SK-N-SH (cell line): Measurements from ENCODE around the gene ESPL1.

Experiments
- CTCF ChIP-seq: fragments of 200-600 bp; sonication (generic); IDR thresholded peaks from 2 replicates; pipeline ENCODE4 v1.6.1; 2017; ENCODE audit warnings: antibody characterized with exemption, mild to moderate bottlenecking, moderate library complexity
- EP300 ChIP-seq, 2 experiments: IDR thresholded peaks; 2 replicates each; pipeline versions ENCODE4 v1.4.0 to v1.6.1; 2012; ENCODE audit warnings: borderline replicate concordance in 1 of 2, low read depth in 1 of 2, low read length in 1 of 2
- FOXJ3 ChIP-seq: sonication (generic); formaldehyde crosslinking; IDR thresholded peaks from 2 replicates; pipeline ENCODE4 v1.5.1; 2020; ENCODE audit warnings: mild to moderate bottlenecking, missing genetic modification reagents
- RAD21 ChIP-seq: IDR thresholded peaks from 2 replicates; pipeline ENCODE4 v1.6.1; 2012; ENCODE audit warnings: mild to moderate bottlenecking, low read length
- REST ChIP-seq: IDR thresholded peaks from 2 replicates; pipeline ENCODE4 v1.6.1; 2012; ENCODE audit warnings: mild to moderate bottlenecking, low read depth, low read length, moderate library complexity
- RFX5 ChIP-seq: IDR thresholded peaks from 2 replicates; pipeline ENCODE4 v1.6.1; 2012; ENCODE audit warnings: mild to moderate bottlenecking, improper control_type of control experiment, low read length
- RXRA ChIP-seq: IDR thresholded peaks from 2 replicates; pipeline ENCODE4 v1.4.0; 2012; ENCODE audit warnings: low read depth, mild to moderate bottlenecking, borderline replicate concordance

GRCh38 chr12:53306826-53307225 lies 38.7 kb downstream of the ESPL1 start:
- TF ChIP-seq RAD21 (no peak), EP300 (IDR thresholded peaks at IDR 0.05; ENCODE audit: borderline replicate concordance in 1 of 2, low read depth in 1 of 2, low read length in 1 of 2) (no peak), FOXJ3 (CRISPR knock-in tag) (no peak), REST (no peak), CTCF (no peak), RXRA (no peak), RFX5 (no peak)
